MM.1S (cell line): ENCODE results near the gene ALG2.

Experiments
- DNase-seq: peaks from one replicate; pipeline ENCODE4 v3.0.0-alpha.2; 2015
- H2AFZ ChIP-seq: fragments of 300-600 bp; sonication (generic); 2 replicates; pipeline ENCODE4 v1.6.0; 2016; ENCODE audit warnings: antibody characterized with exemption, low read length
- H3F3A ChIP-seq: fragments of 300-600 bp; sonication (generic); 2 replicates; pipeline ENCODE4 v1.6.1; 2016; ENCODE audit warnings: mild to moderate bottlenecking, antibody characterized with exemption, low read length, moderate library complexity, mixed read lengths; ENCODE audit not compliant: insufficient read depth
- H3K27ac ChIP-seq: fragments of 300-600 bp; sonication (generic); 2 replicates; pipeline ENCODE4 v1.5.1; 2016; ENCODE audit warnings: mild to moderate bottlenecking, low read length
- H3K27me3 ChIP-seq: fragments of 300-600 bp; sonication (generic); replicated peaks from 2 replicates; pipeline ENCODE4 v1.6.0; 2016; ENCODE audit warnings: low read length; ENCODE audit not compliant: insufficient read depth
- H3K36me3 ChIP-seq: fragments of 300-600 bp; sonication (generic); replicated peaks from 2 replicates; pipeline ENCODE4 v1.6.1; 2016; ENCODE audit warnings: mild to moderate bottlenecking, low read length, mixed read lengths; ENCODE audit not compliant: insufficient read depth
- H3K4me1 ChIP-seq: fragments of 300-600 bp; sonication (generic); 2 replicates; pipeline ENCODE4 v1.6.1; 2016; ENCODE audit warnings: low read length, mixed read lengths
- H3K4me2 ChIP-seq: fragments of 300-600 bp; sonication (generic); 2 replicates; pipeline ENCODE4 v1.6.0; 2016; ENCODE audit warnings: low read depth, low read length
- H3K4me3 ChIP-seq: fragments of 300-600 bp; sonication (generic); 2 replicates; pipeline ENCODE4 v1.5.1; 2016; ENCODE audit warnings: low read length, mixed read lengths
- H3K79me2 ChIP-seq: fragments of 300-600 bp; sonication (generic); 2 replicates; pipeline ENCODE4 v1.6.1; 2016; ENCODE audit warnings: mixed run types, low read length, mixed read lengths
- H3K9ac ChIP-seq: fragments of 300-600 bp; sonication (generic); 2 replicates; pipeline ENCODE4 v1.6.1; 2016; ENCODE audit warnings: low read length, mixed read lengths
- H3K9me2 ChIP-seq: fragments of 300-600 bp; sonication (generic); replicated peaks from 2 replicates; pipeline ENCODE4 v1.6.1; 2016; ENCODE audit warnings: mild to moderate bottlenecking, low read length, mixed read lengths; ENCODE audit not compliant: insufficient read depth
- H3K9me3 ChIP-seq: fragments of 300-600 bp; sonication (generic); replicated peaks from 2 replicates; pipeline ENCODE4 v1.6.1; 2016; ENCODE audit warnings: mild to moderate bottlenecking, low read length, mixed read lengths; ENCODE audit not compliant: insufficient read depth
- H4K20me1 ChIP-seq: fragments of 300-600 bp; sonication (generic); 2 replicates; pipeline ENCODE4 v1.6.1; 2016; ENCODE audit warnings: mild to moderate bottlenecking, low read length, moderate library complexity, mixed read lengths; ENCODE audit not compliant: insufficient read depth
- CTCF ChIP-seq: fragments of 300-600 bp; sonication (generic); IDR thresholded peaks from 2 replicates; pipeline ENCODE4 v1.5.1; 2016; ENCODE audit warnings: antibody characterized with exemption, low read length, mixed read lengths
- EZH2 ChIP-seq: fragments of 300-600 bp; sonication (generic); optimal IDR thresholded peaks from 2 replicates; pipeline ENCODE3; 2017; ENCODE audit warnings: low read depth, mild to moderate bottlenecking, antibody characterized with exemption, low read length, mixed read lengths
- EZH2phosphoT487 ChIP-seq: fragments of 300-600 bp; sonication (generic); IDR thresholded peaks from 2 replicates; pipeline ENCODE4 v1.6.1; 2018; ENCODE audit warnings: antibody characterized with exemption, low read length

ALG2 gene

GRCh38 chr9:99257723-99258389, 36.1 kb upstream of the ALG2 start:
- Histone ChIP-seq H3K27ac (no peak overlapping the region), H3K27me3 (no peaks in the 10 kb centered on the region), H3K4me1 (peaks cover 19% of the 10 kb centered on the region), H3F3A (peaks cover 13% of the 10 kb centered on the region), H3K9me3 (no peaks in the 10 kb centered on the region), H3K4me2 (no peak overlapping the region), H2AFZ (no peak overlapping the region), H3K9ac (no peak overlapping the region), H3K36me3 (no peaks in the 10 kb centered on the region), H3K4me3 (no peak overlapping the region), H4K20me1 (no peaks in the 10 kb centered on the region), H3K79me2 (no peaks in the 10 kb centered on the region), H3K9me2 (no peaks in the 10 kb centered on the region)
- DNase-seq, result no peak
- TF ChIP-seq EZH2, result no peak
- no peak for TF ChIP-seq EZH2phosphoT487
- no peak for TF ChIP-seq CTCF

- peaks cover 13% of the 10 kb centered on the region for H3F3A ChIP-seq
- H4K20me1 ChIP-seq, result no peaks in the 10 kb centered on the region
- no peak overlapping the region for H3K4me2 ChIP-seq
- H3K9ac ChIP-seq, result no peak overlapping the region
- H3K4me1 ChIP-seq, result peaks cover 20% of the 10 kb centered on the region
- no peaks in the 10 kb centered on the region for H3K79me2 ChIP-seq
- H3K36me3 ChIP-seq, result no peaks in the 10 kb centered on the region
- no peak overlapping the region for H3K27ac ChIP-seq
- no peak overlapping the region for H2AFZ ChIP-seq
- no peaks in the 10 kb centered on the region for H3K9me3 ChIP-seq
- H3K4me3 ChIP-seq, result no peak overlapping the region
- DNase-seq, result no peak
- H3K27me3 ChIP-seq, result no peaks in the 10 kb centered on the region
- no peaks in the 10 kb centered on the region for H3K9me2 ChIP-seq
- no peak for TF ChIP-seq EZH2
- TF ChIP-seq EZH2phosphoT487, result no peak
- no peak for TF ChIP-seq CTCF
Measured at GRCh38 chr9:99255651-99256050, 33.9 kb upstream of the ALG2 start.

- Histone ChIP-seq H3F3A (peaks cover 13% of the 10 kb centered on the region), H3K4me1 (peaks cover 27% of the 10 kb centered on the region), H3K36me3 (no peaks in the 10 kb centered on the region), H3K27me3 (no peaks in the 10 kb centered on the region), H3K4me2 (peak overlapping the region; percentile 80), H3K79me2 (no peaks in the 10 kb centered on the region), H3K9me3 (no peaks in the 10 kb centered on the region), H3K9ac (peak overlapping the region; percentile 76), H4K20me1 (no peaks in the 10 kb centered on the region), H3K9me2 (no peaks in the 10 kb centered on the region), H2AFZ (peak overlapping the region; percentile 74), H3K4me3 (peak overlapping the region; percentile 32), H3K27ac (peak overlapping the region; percentile 95)
- TF ChIP-seq EZH2, result no peak
- TF ChIP-seq CTCF, result peak; percentile 35
- TF ChIP-seq EZH2phosphoT487, result no peak
- peak; percentile 93 for DNase-seq
Measured at GRCh38 chr9:99253772-99254431, 32.2 kb upstream of the ALG2 start.
